ENCODE results near the gene INPP5K.

DNA sequence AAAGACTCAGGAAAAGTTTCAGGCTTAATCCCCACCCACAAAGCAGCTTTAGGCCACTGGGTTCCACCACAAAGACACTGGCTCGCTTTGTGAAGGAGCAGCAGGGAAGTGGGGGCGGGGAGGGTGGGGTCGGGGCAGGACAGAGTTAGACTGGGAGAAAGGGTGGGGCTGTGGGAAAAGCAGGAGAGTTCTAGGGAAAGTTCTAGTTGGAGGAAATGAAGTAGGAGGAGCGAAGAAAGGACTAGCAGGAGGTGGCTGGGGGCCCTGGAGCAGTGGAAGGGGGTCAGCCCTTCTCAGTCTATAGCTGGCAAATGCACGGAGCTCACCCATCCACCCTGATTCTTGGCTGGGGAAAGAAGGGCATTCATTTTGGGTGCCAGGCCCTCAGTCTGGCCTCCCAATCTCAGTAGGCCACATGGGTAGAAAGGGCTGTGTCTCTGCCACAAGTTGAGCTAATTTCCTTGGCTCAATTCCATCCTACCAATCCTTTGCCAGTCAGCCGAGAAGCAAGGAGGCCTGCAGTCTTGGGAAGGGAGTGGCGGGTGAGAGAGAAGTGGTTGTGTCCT, 4.6 kb downstream of the INPP5K start:
- TF ChIP-seq, protein P1, sequence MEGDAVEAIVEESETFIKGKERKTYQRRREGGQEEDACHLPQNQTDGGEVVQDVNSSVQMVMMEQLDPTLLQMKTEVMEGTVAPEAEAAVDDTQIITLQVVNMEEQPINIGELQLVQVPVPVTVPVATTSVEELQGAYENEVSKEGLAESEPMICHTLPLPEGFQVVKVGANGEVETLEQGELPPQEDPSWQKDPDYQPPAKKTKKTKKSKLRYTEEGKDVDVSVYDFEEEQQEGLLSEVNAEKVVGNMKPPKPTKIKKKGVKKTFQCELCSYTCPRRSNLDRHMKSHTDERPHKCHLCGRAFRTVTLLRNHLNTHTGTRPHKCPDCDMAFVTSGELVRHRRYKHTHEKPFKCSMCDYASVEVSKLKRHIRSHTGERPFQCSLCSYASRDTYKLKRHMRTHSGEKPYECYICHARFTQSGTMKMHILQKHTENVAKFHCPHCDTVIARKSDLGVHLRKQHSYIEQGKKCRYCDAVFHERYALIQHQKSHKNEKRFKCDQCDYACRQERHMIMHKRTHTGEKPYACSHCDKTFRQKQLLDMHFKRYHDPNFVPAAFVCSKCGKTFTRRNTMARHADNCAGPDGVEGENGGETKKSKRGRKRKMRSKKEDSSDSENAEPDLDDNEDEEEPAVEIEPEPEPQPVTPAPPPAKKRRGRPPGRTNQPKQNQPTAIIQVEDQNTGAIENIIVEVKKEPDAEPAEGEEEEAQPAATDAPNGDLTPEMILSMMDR (IDR thresholded peaks at IDR 0.05): no peak
- TF ChIP-seq POLR2AphosphoS5 (IDR thresholded peaks at IDR 0.05) (peak; percentile 19 to 40), POLR2A (IDR thresholded peaks at IDR 0.05; ENCODE audit: low read depth) (no peak), EP300 (IDR thresholded peaks at IDR 0.05) (no peak)
